AG09319 (cell line): ENCODE measurements around the gene CD177.

ENCODE experiments used
- DNase-seq: peaks from one replicate; pipeline ENCODE4 v3.0.0-alpha.2; 2010; ENCODE audit warnings: low read depth; ENCODE audit errors: extremely low read depth
- TF ChIP-seq, protein P1 (sequence below): IDR thresholded peaks from 2 replicates; pipeline ENCODE4 v1.5.1; 2011; ENCODE audit warnings: low read depth, mild to moderate bottlenecking, inconsistent platforms, low read length, moderate library complexity

Gene CD177, protein sequence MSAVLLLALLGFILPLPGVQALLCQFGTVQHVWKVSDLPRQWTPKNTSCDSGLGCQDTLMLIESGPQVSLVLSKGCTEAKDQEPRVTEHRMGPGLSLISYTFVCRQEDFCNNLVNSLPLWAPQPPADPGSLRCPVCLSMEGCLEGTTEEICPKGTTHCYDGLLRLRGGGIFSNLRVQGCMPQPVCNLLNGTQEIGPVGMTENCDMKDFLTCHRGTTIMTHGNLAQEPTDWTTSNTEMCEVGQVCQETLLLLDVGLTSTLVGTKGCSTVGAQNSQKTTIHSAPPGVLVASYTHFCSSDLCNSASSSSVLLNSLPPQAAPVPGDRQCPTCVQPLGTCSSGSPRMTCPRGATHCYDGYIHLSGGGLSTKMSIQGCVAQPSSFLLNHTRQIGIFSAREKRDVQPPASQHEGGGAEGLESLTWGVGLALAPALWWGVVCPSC

DNA sequence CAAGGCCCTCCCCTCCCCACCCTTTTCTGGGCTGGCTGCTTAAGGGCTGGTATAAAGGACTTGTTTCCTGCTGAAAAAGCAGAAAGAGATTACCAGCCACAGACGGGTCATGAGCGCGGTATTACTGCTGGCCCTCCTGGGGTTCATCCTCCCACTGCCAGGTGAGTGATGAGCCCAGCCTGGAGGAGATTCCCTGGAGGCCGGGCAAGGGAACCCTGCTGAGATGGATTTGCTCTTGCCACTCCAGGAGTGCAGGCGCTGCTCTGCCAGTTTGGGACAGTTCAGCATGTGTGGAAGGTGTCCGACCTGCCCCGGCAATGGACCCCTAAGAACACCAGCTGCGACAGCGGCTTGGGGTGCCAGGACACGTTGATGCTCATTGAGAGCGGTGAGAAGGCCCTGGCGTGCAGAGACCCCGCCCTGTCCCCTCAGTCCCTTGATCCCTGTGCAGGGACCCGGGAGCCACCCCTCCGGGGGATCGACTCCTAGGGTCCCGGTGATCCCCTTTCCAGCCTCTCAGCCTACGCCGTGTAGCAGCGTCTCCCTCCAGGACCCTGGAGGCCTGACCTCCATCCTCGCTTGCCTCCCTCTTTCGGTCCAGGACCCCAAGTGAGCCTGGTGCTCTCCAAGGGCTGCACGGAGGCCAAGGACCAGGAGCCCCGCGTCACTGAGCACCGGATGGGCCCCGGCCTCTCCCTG is at the start of gene CD177:
Gene CD177 (plus strand): TSS at position 81 of the 699 bp plus-strand sequence. CDS start 29 bp downstream, at position 110.
- TF ChIP-seq, protein P1, sequence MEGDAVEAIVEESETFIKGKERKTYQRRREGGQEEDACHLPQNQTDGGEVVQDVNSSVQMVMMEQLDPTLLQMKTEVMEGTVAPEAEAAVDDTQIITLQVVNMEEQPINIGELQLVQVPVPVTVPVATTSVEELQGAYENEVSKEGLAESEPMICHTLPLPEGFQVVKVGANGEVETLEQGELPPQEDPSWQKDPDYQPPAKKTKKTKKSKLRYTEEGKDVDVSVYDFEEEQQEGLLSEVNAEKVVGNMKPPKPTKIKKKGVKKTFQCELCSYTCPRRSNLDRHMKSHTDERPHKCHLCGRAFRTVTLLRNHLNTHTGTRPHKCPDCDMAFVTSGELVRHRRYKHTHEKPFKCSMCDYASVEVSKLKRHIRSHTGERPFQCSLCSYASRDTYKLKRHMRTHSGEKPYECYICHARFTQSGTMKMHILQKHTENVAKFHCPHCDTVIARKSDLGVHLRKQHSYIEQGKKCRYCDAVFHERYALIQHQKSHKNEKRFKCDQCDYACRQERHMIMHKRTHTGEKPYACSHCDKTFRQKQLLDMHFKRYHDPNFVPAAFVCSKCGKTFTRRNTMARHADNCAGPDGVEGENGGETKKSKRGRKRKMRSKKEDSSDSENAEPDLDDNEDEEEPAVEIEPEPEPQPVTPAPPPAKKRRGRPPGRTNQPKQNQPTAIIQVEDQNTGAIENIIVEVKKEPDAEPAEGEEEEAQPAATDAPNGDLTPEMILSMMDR, result no peak
- no peak for DNase-seq

DNA sequence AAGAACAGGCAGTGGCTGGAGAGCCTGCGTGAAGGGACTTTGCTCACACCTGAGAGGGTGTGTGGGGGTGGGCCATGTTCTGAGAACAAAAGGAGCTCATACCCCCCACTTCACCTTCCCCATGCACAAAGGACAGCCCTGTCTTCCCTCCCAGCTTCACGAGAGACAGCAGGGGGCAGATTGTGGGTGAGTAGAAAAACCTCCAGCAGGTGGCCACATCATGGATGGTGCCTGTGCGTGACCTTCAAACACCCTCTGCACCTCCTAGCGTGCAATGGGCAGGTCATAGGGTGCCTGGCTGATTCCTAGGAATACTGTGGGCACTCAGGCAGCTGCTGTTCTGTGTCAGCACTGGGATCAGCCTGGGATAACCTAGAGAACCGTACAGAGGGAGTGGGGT is 47.8 kb upstream of the CD177 start:
- no peak for DNase-seq
- TF ChIP-seq, protein P1, result no peak; the same call in none of the 2 replicates

DNA sequence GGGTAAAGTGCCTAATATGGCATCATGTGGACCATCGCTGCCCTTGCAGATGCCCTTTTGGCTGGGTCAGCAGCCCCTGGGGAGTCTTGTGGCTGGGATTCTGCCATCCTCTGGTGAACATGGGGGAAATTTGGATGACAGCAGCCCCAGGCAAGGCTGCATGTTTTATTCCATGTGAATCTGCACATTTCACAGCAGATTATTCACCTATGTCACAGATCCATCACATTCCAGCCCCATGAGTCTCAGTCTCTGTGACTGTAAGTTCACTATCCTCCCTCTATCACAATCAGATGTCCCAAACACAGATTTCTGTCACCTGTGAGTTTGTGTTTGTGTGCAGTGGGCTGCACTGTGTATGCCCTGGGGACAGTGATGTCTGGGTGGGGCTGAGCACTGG is 47.4 kb upstream of the CD177 start:
- DNase-seq, result no peak
- TF ChIP-seq, protein P1, result no peak

DNA sequence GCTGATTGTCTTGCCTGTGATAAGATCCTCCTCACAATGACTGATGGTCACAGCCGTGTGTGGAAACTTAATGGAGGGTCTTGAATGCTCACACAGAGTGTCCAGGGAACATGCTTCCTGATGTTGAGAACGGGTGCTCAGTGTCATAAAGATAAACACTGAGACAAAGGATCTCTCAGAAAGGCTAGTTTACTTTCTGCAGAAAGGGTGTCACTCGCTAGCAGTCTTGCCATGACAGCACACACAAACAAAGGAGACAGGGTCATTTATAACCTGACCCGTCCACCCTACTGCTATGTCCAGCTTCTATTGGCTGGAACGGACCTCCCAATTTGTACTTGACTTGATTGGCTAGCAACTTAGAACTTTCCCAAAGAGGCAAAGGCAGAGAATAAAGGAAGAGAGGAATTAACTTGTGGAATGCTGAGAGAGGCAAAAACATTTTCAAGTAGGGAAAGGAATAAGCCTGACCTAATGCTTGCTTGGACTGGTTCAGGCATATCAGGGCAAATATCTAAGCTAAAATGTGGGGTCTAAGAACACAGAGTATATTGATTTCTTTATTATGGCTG is 45.2 kb upstream of the CD177 start:
- DNase-seq, result no peak
- TF ChIP-seq, protein P1, result no peak

DNA sequence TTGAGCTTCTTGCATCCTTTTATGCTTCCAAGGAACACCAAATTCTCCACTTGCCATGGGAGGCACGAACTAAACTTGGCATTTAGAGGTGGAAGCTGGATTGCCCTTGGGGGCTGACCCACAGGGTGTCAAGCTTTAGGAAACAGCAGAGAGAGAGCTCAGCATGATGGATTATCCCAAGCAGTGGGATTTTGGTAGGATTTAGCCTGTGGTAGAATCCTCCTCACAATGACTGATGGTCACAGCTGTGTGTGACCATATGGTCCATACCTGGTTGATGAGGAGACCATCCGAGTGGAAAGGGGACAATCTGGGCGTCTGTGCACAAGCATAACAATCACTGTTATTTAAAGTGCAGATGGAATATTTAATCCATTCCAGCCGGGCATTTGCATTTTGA is 44.0 kb upstream of the CD177 start:
- TF ChIP-seq, protein P1, result no peak
- no peak for DNase-seq

DNA sequence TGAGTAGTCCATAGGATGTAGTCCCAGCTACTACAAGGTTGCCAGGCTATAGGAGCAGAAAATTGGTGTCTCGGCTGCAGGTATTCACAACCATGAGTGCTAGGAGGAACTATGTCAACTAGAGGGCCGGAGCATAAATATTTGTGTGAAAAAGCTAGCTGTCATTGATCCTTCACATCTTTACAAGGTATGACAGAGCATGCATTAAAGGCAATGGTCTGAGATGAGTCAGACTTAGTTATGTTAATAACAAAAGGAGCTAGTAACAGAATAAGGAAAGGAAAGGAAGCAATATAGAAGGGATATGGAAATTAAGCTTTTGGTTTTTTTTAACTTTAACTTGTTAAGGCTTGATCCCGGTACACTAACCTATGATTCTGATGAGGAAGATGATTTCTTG is 43.3 kb upstream of the CD177 start:
- DNase-seq, result no peak
- TF ChIP-seq, protein P1, result no peak

DNA sequence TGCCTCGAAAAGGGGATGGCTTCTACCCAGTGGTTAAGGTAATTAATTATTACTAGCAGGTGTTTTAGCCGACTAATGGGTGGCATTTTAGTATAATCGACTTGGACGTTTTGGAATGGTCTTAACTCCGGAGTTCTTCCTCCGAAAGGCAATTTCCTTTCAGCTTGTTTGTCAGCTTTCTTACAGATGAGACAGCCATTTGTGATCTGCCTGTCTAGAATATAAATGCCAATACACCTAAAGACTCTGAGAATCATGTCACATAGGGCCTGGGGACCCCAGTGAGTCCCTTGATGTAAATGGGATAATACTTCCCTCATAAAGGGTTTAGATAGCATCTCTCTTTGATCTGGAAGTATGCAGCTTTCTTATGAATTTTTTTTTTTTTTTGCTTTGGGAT is 42.2 kb upstream of the CD177 start:
- TF ChIP-seq, protein P1, result no peak

More for the DNA sequence above, 42.2 kb upstream of the CD177 start:
- DNase-seq, result no peak
